ENCODE data around the gene RPUSD3. TPM values are rescaled to one million over a fixed set of nuclear protein-coding genes. Genes with fewer than 3 reads are reported as not detected.

Gene RPUSD3
- total and polyA plus RNA-seq, 9 of the 15 experiments (the other 6 are each of a cell fraction or from before 2014, with no cell fraction given): 13.8 to 99.0 (median 59.3) TPM

DNA sequence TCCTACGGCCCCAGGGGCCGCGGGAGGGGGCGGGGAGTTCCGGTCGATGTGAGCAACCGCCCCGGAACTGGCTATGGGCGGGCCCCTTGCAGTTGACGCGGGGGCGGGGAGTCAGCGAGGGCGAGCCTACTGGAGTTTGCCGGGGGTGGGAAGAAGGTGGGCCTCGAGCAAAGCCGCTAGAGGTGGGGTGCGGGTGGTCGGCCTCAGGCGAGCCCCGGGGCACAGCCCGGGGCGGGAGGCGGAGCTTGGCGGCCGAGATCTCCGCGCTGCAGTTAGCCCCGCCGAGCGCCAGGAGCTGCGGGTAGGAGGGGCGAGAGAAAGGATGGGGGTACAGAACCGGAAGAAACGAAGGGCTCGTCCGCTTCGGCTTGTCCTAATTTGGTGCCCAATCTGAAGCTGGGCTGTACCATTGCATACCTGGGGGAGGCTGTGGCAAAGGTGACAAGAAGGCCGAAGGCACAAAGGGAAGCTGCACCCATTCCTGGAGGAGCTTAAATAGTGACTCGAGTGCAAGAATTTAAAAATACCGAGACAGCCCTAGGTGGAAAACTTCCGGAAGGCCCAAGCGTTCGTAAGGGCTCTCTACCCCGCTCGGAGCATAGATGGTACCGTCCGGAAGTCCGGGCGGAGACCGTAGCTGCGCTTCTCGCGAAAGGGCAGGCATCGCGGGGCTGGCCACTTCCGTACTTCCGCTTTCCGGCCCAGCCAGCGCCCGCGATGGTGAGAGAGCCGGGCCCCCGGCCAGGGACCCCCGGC, 51.2 kb downstream of the RPUSD3 start, which contains the start of the genes ARPC4 and TADA3 (continued):
- TF ChIP-seq ESRRA (IDR thresholded peaks at IDR 0.05; ENCODE audit: borderline replicate concordance, low read depth) (peak; percentile 11; the same call in 1 of the 2 replicates), MBD1 (CRISPR knock-in tag; IDR thresholded peaks at IDR 0.05) (no peak), KAT8 (IDR thresholded peaks at IDR 0.05; ENCODE audit: low read depth) (no peak), MTA1 (IDR thresholded peaks at IDR 0.05; ENCODE audit: borderline replicate concordance) (no peak), LCOR (CRISPR knock-in tag; IDR thresholded peaks at IDR 0.05) (peak; percentile 76), ZBTB26 (CRISPR knock-in tag; IDR thresholded peaks at IDR 0.05) (no peak), ZBTB1 (CRISPR knock-in tag; IDR thresholded peaks at IDR 0.05; ENCODE audit: borderline replicate concordance, low read depth) (0 out of 2 replicates have a peak, but pooled peaks have one; percentile 35), JUN (IDR thresholded peaks at IDR 0.05; ENCODE audit: borderline replicate concordance, low read depth, low read length) (no peak), JUN (CRISPR knock-in tag; IDR thresholded peaks at IDR 0.05; ENCODE audit: borderline replicate concordance) (no peak; the same call in 1 of the 2 replicates), RBM34 (IDR thresholded peaks at IDR 0.05; ENCODE audit: borderline replicate concordance, insufficient read depth, low read length) (no peak), RBM22 (IDR thresholded peaks at IDR 0.05; ENCODE audit: low read depth, low read length, poor library complexity, severe bottlenecking) (no peak), HNRNPK (IDR thresholded peaks at IDR 0.05; ENCODE audit: low read depth, low read length, poor library complexity, severe bottlenecking) (no peak), NR2C2 (CRISPR knock-in tag; IDR thresholded peaks at IDR 0.05) (no peak), NR2C2 (tag; IDR thresholded peaks at IDR 0.05) (peak; percentile 78), RBM17 (IDR thresholded peaks at IDR 0.05; ENCODE audit: borderline replicate concordance, low read depth, low read length) (no peak), HMGN3 (IDR thresholded peaks at IDR 0.05; ENCODE audit: borderline replicate concordance, extremely low read depth, insufficient read length, low read depth, low read length) (peak; percentile 92), ZNF354B (CRISPR knock-in tag; IDR thresholded peaks at IDR 0.05) (0 out of 2 replicates have a peak, but pooled peaks have one; percentile 43), RB1 (IDR thresholded peaks at IDR 0.05; ENCODE audit: low read depth) (peak; percentile 39), SUPT5H (IDR thresholded peaks at IDR 0.05) (peak; percentile 91), CEBPG (CRISPR knock-in tag; IDR thresholded peaks at IDR 0.05) (no peak), CEBPG (tag; conservative IDR thresholded peaks at IDR 0.05 in 1 of 2, IDR thresholded peaks at IDR 0.05 in 1 of 2) (no peak), TEAD2 (tag; IDR thresholded peaks at IDR 0.05) (no peak)

Measured in K562 (cell line).